ENCODE results near the gene RWDD2A. TPM values are rescaled to one million over a fixed set of nuclear protein-coding genes. Genes with fewer than 3 reads are reported as not detected.

The RWDD2A gene
- total RNA-seq, 1 donor from 2014 or later = 3.9 TPM

DNA sequence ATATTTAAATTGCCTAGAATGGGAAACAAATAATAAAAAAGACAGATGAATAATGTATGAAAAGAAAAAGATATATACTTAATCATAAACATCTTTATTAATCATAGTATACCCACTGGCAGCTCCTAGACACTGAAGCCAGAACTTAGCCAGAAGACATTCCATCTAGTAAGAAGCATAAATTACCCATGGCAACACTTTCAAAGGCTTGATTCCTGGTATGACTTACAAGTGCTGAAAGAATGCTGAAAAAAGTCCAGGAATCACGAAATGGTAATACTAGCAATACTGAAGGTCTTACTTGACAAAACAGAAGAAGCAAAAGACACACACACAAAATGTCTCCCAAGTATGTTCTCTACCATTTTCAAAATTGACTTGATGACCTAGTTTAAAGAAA, 38.0 kb downstream of the RWDD2A start:
- TF ChIP-seq CTCF (IDR thresholded peaks at IDR 0.05) = no peak
- Histone ChIP-seq H3K27me3 (ENCODE audit: low read depth) (no peaks in the 10 kb centered on the region), H3K36me3 (no peaks in the 10 kb centered on the region), H3K9me3 (no peaks in the 10 kb centered on the region), H3K4me1 (no peaks in the 10 kb centered on the region), H3K4me3 (no peak overlapping the region), H3K27ac (no peak overlapping the region)
- intact Hi-C loops (cut with DNase I) = no loop called here
- DNase-seq (no peak), ATAC-seq (no peak)

- H3K27ac ChIP-seq = no peak overlapping the region
- H3K4me1 ChIP-seq = no peaks in the 10 kb centered on the region
- no peak for TF ChIP-seq CTCF (IDR thresholded peaks at IDR 0.05)
- DNase-seq (no peak), ATAC-seq (no peak)
- intact Hi-C loops (cut with DNase I) = no loop called here
- H3K36me3 ChIP-seq = no peaks in the 10 kb centered on the region
- no peak overlapping the region for H3K4me3 ChIP-seq
- H3K9me3 ChIP-seq = no peaks in the 10 kb centered on the region
- H3K27me3 ChIP-seq (ENCODE audit: low read depth) = no peaks in the 10 kb centered on the region
Measured at GRCh38 chr6:83247471-83247870, 54.3 kb downstream of the RWDD2A start.

Other genes starting within 250 kb of the RWDD2A start
- 5.3 TPM for gene UBE3D, start 127.5 kb upstream of the RWDD2A start, total RNA-seq
- gene DOP1A, start 125.7 kb upstream of the RWDD2A start, total RNA-seq = 26.3 TPM
- 34.9 TPM for gene PGM3, start 92 bp upstream of the RWDD2A start, total RNA-seq
- gene ME1, start 237.7 kb downstream of the RWDD2A start, total RNA-seq = 12.9 TPM